A549 treated with CORT108297 at 1 μM for 4 hours (cell line): ENCODE results near the gene ESPN. TPM values are rescaled to one million over a fixed set of nuclear protein-coding genes. Genes with fewer than 3 reads are reported as not detected.

ENCODE experiments used
- total RNA-seq: library from RNA; stranded (reverse); fragments of 200-300 nt; extraction: Qiagen RNA extraction; gene quantifications from 5 replicates; pipeline ENCODE4 v1.2.3, GENCODE V29; 2022

The ESPN gene, protein sequence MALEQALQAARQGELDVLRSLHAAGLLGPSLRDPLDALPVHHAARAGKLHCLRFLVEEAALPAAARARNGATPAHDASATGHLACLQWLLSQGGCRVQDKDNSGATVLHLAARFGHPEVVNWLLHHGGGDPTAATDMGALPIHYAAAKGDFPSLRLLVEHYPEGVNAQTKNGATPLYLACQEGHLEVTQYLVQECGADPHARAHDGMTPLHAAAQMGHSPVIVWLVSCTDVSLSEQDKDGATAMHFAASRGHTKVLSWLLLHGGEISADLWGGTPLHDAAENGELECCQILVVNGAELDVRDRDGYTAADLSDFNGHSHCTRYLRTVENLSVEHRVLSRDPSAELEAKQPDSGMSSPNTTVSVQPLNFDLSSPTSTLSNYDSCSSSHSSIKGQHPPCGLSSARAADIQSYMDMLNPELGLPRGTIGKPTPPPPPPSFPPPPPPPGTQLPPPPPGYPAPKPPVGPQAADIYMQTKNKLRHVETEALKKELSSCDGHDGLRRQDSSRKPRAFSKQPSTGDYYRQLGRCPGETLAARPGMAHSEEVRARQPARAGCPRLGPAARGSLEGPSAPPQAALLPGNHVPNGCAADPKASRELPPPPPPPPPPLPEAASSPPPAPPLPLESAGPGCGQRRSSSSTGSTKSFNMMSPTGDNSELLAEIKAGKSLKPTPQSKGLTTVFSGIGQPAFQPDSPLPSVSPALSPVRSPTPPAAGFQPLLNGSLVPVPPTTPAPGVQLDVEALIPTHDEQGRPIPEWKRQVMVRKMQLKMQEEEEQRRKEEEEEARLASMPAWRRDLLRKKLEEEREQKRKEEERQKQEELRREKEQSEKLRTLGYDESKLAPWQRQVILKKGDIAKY
- total RNA-seq: 0.27 to 0.89 TPM (median 0.61 TPM) in 5 replicates

GRCh38 chr1:6424619-6425593, at the start of gene ESPN:
ESPN (plus strand) TSS chr1:6424776; CDS start chr1:6424956, 180 bp downstream.

DNA sequence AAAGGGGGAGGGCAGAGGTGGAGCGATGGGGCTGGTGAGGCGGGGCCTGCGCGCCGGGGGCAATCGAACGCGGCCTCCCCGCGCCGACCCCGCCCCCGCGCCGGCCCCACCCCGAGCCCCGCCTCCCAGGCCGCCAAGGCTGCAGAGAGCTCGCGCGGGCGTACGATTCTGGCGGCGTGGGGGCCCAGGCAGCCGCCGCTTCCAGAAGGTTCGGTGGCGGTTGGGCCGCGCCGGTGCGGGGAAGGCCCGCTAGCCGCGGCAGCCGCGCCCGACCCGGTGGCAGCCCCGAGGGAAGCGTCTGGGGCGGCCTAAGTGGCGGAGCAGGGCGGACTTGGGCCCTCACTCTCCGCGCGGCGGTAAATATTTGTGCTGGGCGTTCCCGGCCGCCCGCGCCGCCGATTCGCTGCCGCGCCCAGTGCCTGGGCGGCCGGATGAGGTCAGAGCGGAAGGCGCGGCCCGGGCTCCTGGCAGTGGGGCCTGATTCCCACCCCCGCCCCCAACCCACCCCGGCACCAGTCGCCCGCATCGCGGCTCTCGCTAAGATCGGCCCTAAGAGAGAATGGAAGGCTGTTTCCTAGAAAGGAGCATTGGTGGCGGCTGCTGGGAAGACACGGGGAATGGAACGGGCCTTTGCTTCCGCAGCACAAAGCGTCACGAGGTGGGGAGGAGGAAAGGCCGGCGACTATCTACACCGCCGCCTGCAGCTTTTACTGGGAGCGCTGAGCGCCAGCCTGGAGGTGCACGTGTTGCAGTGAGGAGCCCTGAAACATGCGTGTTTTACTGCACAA, 31.0 kb upstream of the ESPN start, which contains the start of gene ACOT7:
Gene ACOT7, minus strand, starts transcription at position 368 of the 788 bp plus-strand sequence. CDS start 368 bp downstream, outside the sequence.

DNA sequence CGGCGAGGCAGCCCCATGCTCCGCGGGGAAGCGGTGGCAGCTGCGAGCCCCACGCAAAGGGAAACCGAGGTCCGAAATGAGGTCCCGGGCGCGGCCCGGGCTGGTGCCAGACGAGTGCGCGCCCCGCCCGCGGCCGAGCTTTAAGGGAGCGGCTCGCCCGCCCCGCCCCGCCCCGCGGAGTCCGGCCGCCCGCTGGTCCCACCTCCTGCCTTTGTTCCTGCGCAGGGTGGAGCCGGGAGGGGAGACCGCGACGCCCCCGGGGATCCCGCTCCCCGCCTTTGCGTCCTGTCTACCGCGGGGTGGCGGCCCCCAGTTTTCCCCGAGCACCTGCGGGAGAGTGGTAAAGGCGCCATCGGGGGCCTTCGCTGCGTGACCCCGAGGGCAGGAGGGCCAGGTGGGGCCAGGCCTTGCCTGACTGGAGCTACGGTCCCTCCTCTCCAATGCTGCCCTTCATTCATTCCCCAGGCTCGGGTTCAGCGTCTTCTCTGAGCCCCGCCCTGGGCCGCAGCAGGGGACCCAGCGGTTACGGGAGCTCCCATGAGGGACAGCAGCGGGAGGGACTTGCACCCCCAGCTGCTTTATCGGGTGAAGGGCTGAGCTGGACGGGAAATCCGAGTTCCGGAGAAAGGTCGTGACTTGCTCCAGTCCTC, 4.6 kb upstream of the ESPN start, which contains the start of gene HES2:
Gene HES2, minus strand, starts transcription at position 116 of the 650 bp plus-strand sequence. Its CDS starts 99 bp downstream, at position 17.

GRCh38 chr1:6466023-6466422, 41.4 kb downstream of the ESPN start, which contains the start of gene TNFRSF25:
TNFRSF25 (minus strand) TSS chr1:6466173; CDS start chr1:6466107, 66 bp downstream.

DNA sequence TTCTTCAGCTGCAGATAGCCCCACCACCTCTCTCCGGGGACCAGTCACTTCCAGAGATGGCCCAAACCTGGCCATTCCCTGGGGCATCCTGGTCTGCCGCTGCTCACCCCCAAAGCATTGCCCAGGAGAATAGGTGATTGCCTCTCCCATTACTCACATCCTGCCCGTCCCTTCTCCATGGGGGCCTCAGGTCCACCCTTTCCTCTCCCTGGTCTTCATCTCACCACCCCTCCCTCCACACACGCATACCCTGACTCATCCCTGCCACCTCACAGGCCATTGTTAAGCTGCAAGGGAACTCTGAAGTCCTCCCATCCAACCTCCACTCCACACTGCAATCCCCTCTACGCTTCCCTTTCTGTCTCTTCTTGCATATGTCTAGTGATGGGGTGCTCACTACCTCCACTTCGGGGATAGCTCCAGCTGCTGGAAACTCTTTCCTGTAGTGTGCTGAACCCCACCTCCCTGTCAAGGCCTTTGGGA, 66.9 kb downstream of the ESPN start, which contains the start of gene PLEKHG5:
Gene PLEKHG5, minus strand, starts transcription at position 188 of the 483 bp plus-strand sequence. CDS start 14,096 bp downstream, outside the sequence.

Other genes with a start within 250 kb of the ESPN start
- gene CHD5, start 244.5 kb upstream of the ESPN start, total RNA-seq: 0.76 to 1.3 TPM (median 0.83 TPM) in 5 replicates
- 331 to 457 TPM (median 409 TPM) in 5 replicates for gene RPL22, start 225.2 kb upstream of the ESPN start, total RNA-seq
- 10.8 to 21.2 TPM (median 18.4 TPM) in 5 replicates for gene RNF207, start 218.7 kb upstream of the ESPN start, total RNA-seq
- 52.0 to 61.1 TPM (median 55.9 TPM) in 5 replicates for gene ICMT, start 188.8 kb upstream of the ESPN start, total RNA-seq
- not detected in 5 replicates for gene HES3, start 180.6 kb upstream of the ESPN start, total RNA-seq
- 0.76 to 1.5 TPM (median 1.4 TPM) in 5 replicates for gene GPR153, start 163.7 kb upstream of the ESPN start, total RNA-seq
- 57.8 to 83.1 TPM (median 78.4 TPM) in 5 replicates for gene ACOT7, start 31.0 kb upstream of the ESPN start, total RNA-seq
- gene HES2, start 4.9 kb upstream of the ESPN start, total RNA-seq: 2.2 to 4.6 TPM (median 4.1 TPM) in 5 replicates
- gene TNFRSF25, start 41.4 kb downstream of the ESPN start, total RNA-seq: 2.4 to 3.9 TPM (median 3.5 TPM) in 5 replicates
- 2.4 to 4.5 TPM (median 3.2 TPM) in 5 replicates for gene PLEKHG5, start 66.9 kb downstream of the ESPN start, total RNA-seq
- 3.4 to 4.8 TPM (median 3.9 TPM) in 5 replicates for gene NOL9, start 129.7 kb downstream of the ESPN start, total RNA-seq
- gene TAS1R1, start 130.5 kb downstream of the ESPN start, total RNA-seq: not detected in 5 replicates
- gene ZBTB48, start 155.2 kb downstream of the ESPN start, total RNA-seq: 8.5 to 16.2 TPM (median 14.0 TPM) in 5 replicates
- gene KLHL21, start 178.1 kb downstream of the ESPN start, total RNA-seq: 17.3 to 35.2 TPM (median 27.0 TPM) in 5 replicates
- 8.0 to 10.4 TPM (median 9.8 TPM) in 5 replicates for gene PHF13, start 189.0 kb downstream of the ESPN start, total RNA-seq
- gene THAP3, start 200.1 kb downstream of the ESPN start, total RNA-seq: 15.0 to 18.6 TPM (median 17.9 TPM) in 5 replicates